Esophagus squamous epithelium (tissue), 4 donors: Measurements from ENCODE around the gene NIP7.

Experiments used
- POLR2A ChIP-seq, 4 donors: fragments of 450-650 bp; IDR thresholded peaks; one replicate each; pipeline ENCODE4 v1.6.1; 2017; ENCODE audit warnings: antibody characterized with exemption in 4 of 4, mild to moderate bottlenecking in 4 of 4, moderate library complexity in 3 of 4
- TF ChIP-seq, protein P1 (sequence below), 6 experiments: fragments of 450-650 bp in 4 of 6; fragments of 200-600 bp in 2 of 6; sonication (generic) in 2 of 6; IDR thresholded peaks; one replicate each; pipeline ENCODE4 v1.5.1; 2016 to 2019; ENCODE audit warnings: antibody characterized with exemption in 6 of 6, mild to moderate bottlenecking in 4 of 6, moderate library complexity in 4 of 6

DNA sequence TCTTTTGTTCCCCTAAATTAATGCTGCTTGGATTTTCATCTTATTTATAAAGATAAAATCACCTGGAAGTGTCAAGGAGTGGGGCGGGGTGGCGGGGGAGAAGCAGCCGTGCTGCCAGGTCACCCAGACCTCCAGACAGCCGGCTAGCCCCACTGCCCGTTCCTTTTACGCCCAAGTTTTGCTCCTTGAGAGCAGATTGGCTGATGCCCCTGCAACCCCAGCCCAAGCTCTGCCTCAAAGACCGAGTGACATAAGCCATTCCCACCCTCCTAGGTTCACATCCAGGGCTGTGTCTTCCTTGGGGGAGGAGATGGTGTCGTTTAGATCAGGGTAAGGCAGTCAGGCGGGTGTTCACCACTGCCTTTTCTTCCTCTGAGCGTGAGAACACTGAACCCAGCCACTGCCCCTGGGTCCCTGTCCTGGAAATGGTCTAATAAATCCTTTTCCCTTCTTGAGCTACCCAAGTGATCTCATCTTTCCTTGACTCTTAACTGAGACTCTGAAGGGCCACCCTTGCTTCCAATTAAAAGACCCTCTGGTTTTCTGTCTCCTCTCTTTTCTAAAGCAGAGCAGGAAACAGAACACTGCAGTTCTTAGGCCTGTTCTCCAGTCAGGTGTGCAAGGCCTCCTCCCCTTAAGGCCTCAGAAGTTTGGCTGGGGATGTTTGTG lies 14.9 kb upstream of the NIP7 start:
- TF ChIP-seq, protein P1, sequence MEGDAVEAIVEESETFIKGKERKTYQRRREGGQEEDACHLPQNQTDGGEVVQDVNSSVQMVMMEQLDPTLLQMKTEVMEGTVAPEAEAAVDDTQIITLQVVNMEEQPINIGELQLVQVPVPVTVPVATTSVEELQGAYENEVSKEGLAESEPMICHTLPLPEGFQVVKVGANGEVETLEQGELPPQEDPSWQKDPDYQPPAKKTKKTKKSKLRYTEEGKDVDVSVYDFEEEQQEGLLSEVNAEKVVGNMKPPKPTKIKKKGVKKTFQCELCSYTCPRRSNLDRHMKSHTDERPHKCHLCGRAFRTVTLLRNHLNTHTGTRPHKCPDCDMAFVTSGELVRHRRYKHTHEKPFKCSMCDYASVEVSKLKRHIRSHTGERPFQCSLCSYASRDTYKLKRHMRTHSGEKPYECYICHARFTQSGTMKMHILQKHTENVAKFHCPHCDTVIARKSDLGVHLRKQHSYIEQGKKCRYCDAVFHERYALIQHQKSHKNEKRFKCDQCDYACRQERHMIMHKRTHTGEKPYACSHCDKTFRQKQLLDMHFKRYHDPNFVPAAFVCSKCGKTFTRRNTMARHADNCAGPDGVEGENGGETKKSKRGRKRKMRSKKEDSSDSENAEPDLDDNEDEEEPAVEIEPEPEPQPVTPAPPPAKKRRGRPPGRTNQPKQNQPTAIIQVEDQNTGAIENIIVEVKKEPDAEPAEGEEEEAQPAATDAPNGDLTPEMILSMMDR (IDR thresholded peaks at IDR 0.05), result no peak
- TF ChIP-seq POLR2A (IDR thresholded peaks at IDR 0.05), result no peak
